ENCODE data around the gene NALCN. TPM values are rescaled to one million over a fixed set of nuclear protein-coding genes. Genes with fewer than 3 reads are reported as not detected.

The NALCN gene
- total RNA-seq, 2 donors from 2014 or later: 26.9 to 28.6 TPM

DNA sequence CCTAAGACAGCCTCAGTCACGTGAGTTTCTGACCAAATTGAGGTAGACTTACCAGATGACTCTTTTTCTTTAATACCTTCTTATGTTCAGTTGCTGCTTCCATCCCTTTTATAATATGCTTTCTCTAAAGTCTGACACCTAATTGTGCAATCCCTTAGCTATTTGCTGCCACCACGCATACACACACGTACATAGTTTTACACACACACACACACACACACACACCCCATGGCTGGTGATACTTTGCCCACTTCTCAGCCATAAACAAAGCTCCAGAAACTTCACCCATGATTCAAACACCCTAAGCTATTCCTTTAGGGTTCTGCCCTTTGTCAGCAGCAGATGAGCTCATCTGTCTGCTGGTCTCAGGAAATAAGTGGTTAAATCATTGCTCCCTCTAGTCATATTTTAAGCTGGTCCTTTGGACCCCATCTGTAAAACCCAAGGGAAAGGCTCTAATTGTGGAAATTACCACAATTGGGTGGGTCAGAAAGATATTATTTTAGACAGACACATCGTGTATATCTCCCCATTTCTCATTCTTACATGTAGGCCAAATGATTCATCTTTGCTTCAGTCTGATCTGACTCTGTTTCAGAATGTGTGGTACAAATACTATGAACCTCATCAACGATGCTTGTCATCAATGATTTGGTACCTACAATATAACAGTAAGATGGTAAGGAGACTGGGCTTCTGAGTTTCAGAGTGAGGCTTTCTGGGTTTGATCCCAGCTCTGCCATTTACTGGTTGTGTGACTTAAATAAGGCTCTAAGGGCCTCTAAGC is 69.2 kb downstream of the NALCN start:
- Histone ChIP-seq H3K36me3 (no peaks in the 10 kb centered on the region), H3K27ac (no peak overlapping the region), H3K27me3 (replicated peaks; ENCODE audit: insufficient read depth) (no peaks in the 10 kb centered on the region), H3K9me3 (no peaks in the 10 kb centered on the region), H3K4me1 (ENCODE audit: control insufficient read depth in 1 of 2, low read depth in 2 of 2) (no peaks in the 10 kb centered on the region), H3K4me3 (no peak overlapping the region)
- TF ChIP-seq, protein P1, sequence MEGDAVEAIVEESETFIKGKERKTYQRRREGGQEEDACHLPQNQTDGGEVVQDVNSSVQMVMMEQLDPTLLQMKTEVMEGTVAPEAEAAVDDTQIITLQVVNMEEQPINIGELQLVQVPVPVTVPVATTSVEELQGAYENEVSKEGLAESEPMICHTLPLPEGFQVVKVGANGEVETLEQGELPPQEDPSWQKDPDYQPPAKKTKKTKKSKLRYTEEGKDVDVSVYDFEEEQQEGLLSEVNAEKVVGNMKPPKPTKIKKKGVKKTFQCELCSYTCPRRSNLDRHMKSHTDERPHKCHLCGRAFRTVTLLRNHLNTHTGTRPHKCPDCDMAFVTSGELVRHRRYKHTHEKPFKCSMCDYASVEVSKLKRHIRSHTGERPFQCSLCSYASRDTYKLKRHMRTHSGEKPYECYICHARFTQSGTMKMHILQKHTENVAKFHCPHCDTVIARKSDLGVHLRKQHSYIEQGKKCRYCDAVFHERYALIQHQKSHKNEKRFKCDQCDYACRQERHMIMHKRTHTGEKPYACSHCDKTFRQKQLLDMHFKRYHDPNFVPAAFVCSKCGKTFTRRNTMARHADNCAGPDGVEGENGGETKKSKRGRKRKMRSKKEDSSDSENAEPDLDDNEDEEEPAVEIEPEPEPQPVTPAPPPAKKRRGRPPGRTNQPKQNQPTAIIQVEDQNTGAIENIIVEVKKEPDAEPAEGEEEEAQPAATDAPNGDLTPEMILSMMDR (IDR thresholded peaks at IDR 0.05): no peak
- DNase-seq (ENCODE audit: low spot score) (no peak), ATAC-seq (ENCODE audit: insufficient number of reproducible peaks, low FRiP score, low read depth) (no peak)

DNA sequence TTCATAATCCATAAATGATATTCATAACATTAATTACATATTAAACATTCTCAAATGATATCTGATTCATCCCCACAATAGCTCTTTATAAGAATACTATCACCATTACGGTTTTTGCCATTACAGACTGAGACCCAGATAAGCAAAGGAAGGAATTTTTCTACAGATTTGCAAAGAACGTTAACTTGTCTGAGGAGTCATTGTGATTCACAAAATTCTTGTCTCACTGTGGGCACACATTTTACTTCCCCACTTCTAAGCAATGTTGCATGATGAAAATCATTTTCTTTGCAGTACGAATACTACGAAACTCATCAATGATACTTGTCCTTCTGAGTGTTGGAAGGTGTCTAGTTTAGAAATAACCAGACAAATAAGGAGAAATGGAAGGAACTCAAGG is 70.1 kb downstream of the NALCN start:
- no peak for ATAC-seq (ENCODE audit: insufficient number of reproducible peaks, low FRiP score, low read depth)
- Histone ChIP-seq H3K27me3 (replicated peaks; ENCODE audit: insufficient read depth) (no peaks in the 10 kb centered on the region), H3K27ac (no peak overlapping the region), H3K4me1 (ENCODE audit: control insufficient read depth in 1 of 2, low read depth in 2 of 2) (no peaks in the 10 kb centered on the region), H3K9me3 (no peaks in the 10 kb centered on the region), H3K36me3 (no peaks in the 10 kb centered on the region), H3K4me3 (no peak overlapping the region)
- TF ChIP-seq, protein P1 (IDR thresholded peaks at IDR 0.05): no peak
- no peak for DNase-seq (ENCODE audit: low spot score)

DNA sequence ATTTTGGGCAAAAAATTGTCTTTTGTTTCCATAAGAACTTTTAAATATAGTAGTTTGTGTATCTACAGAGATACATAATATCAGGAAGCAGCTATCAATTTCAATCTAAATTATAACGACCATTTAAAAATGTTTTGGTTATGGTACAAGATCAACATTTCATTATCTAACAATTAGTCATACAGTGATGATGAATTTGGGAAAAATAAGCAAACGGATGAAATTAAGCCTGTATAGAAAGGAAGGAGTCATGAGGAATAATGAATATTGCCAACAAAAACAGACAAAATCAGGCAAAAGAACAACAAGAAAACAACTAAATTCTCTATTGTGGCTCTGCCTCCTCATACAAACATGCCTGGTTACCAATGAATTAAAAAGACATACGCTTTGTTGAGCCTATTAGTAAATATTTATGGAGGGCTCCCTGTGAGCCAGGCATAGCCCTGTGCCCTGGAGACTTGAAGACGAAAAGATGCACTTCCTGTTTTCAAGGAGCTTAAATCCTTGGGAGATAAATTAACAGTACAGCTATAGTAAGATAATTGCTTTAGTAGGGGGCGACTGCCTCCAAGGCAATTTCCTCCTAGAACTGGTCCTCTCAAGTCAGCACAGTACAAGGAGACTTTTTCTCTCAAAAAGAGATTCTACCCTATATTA is 73.0 kb downstream of the NALCN start:
- Histone ChIP-seq H3K4me3 (no peak overlapping the region), H3K27ac (no peak overlapping the region), H3K9me3 (no peaks in the 10 kb centered on the region), H3K4me1 (ENCODE audit: control insufficient read depth in 1 of 2, low read depth in 2 of 2) (no peaks in the 10 kb centered on the region), H3K27me3 (replicated peaks; ENCODE audit: insufficient read depth) (no peaks in the 10 kb centered on the region), H3K36me3 (no peaks in the 10 kb centered on the region)
- TF ChIP-seq, protein P1 (IDR thresholded peaks at IDR 0.05): no peak
- DNase-seq (ENCODE audit: low spot score): no peak
- no peak for ATAC-seq (ENCODE audit: insufficient number of reproducible peaks, low FRiP score, low read depth)

DNA sequence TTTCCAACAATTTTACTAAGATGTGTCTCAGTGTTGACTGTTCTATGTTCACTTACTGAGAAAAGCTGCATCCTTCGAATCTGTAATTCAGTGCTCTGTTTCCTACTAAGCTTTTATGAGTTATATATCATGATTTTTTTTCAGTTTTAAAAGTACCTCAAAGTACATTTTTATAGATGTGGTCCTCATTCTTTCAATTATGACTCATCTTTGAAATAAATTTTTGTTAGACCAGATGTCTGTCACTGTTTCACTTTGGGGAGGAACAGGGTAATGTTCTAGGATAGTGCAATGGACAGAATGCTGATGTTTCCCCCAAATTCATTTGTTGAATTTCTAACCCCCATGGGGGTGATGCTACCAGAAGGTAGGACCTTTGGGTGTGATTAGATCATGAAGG is 74.8 kb downstream of the NALCN start:
- TF ChIP-seq, protein P1 (IDR thresholded peaks at IDR 0.05): no peak
- DNase-seq (ENCODE audit: low spot score): no peak
- no peak overlapping the region for H3K4me3 ChIP-seq
- no peaks in the 10 kb centered on the region for H3K4me1 ChIP-seq (ENCODE audit: control insufficient read depth in 1 of 2, low read depth in 2 of 2)
- H3K9me3 ChIP-seq: no peaks in the 10 kb centered on the region
- H3K27me3 ChIP-seq (replicated peaks; ENCODE audit: insufficient read depth): no peaks in the 10 kb centered on the region
- no peak for ATAC-seq (ENCODE audit: insufficient number of reproducible peaks, low FRiP score, low read depth)
- H3K36me3 ChIP-seq: no peaks in the 10 kb centered on the region
- no peak overlapping the region for H3K27ac ChIP-seq

DNA sequence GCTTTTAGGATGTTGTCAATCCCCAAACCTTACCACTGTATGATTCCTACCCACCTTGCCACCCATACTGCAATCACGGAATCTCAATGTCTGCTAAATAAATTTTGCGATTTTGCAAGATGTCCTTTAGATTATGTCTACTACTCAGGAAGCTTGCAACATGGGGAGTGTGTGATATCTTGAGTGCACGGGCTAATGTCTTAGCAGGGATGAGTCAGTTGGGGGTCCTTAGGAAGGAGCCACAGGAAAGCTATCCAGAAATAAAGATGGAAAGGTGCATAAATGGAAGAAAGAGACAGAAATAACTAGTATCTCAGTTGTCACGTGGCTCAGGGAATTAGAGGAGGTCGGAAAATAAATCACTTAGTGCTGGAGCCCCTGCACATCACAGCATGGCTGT is 77.1 kb downstream of the NALCN start:
- Histone ChIP-seq H3K27me3 (replicated peaks; ENCODE audit: insufficient read depth) (no peaks in the 10 kb centered on the region), H3K36me3 (no peaks in the 10 kb centered on the region), H3K4me3 (no peak overlapping the region), H3K9me3 (no peaks in the 10 kb centered on the region), H3K27ac (no peak overlapping the region), H3K4me1 (ENCODE audit: control insufficient read depth in 1 of 2, low read depth in 2 of 2) (no peaks in the 10 kb centered on the region)
- ATAC-seq (ENCODE audit: insufficient number of reproducible peaks, low FRiP score, low read depth) (no peak), DNase-seq (ENCODE audit: low spot score) (no peak)
- TF ChIP-seq, protein P1 (IDR thresholded peaks at IDR 0.05): no peak
